ENCODE results near the gene SNORC.

The SNORC gene

GRCh38 chr2:232883116-232883721 is 13.2 kb downstream of the SNORC start:
- DNase-seq, result no peak

GRCh38 chr2:232884001-232884421 is 13.9 kb downstream of the SNORC start:
- DNase-seq, result no peak

- DNase-seq, result no peak
Measured at GRCh38 chr2:232884549-232885263, 14.6 kb downstream of the SNORC start.

GRCh38 chr2:232885264-232885961 is 15.3 kb downstream of the SNORC start:
- no peak for DNase-seq

- DNase-seq, result no peak
Measured at GRCh38 chr2:232886176-232886575, 16.1 kb downstream of the SNORC start.

GRCh38 chr2:232886632-232887031 is 16.6 kb downstream of the SNORC start:
- DNase-seq, result no peak

GRCh38 chr2:232887171-232887850 is 17.2 kb downstream of the SNORC start:
- DNase-seq, result no peak

- no peak for DNase-seq
Measured at GRCh38 chr2:232888099-232888836, 18.2 kb downstream of the SNORC start.

GRCh38 chr2:232888839-232889529 is 18.9 kb downstream of the SNORC start:
- DNase-seq, result no peak

- no peak for DNase-seq
Measured at GRCh38 chr2:232889876-232890401, 19.9 kb downstream of the SNORC start.

- no peak for DNase-seq
Measured at GRCh38 chr2:232890536-232890895, 20.5 kb downstream of the SNORC start.

- DNase-seq, result no peak
Measured at GRCh38 chr2:232890896-232891601, 21.0 kb downstream of the SNORC start.

GRCh38 chr2:232891621-232892071 is 21.6 kb downstream of the SNORC start:
- no peak for DNase-seq

GRCh38 chr2:232892221-232892620 is 22.2 kb downstream of the SNORC start:
- no peak for DNase-seq

- DNase-seq, result no peak
Measured at GRCh38 chr2:232892843-232893242, 22.8 kb downstream of the SNORC start.

- no peak for DNase-seq
Measured at GRCh38 chr2:232893834-232894233, 23.8 kb downstream of the SNORC start.

- no peak for DNase-seq
Measured at GRCh38 chr2:232894251-232894650, 24.2 kb downstream of the SNORC start.

GRCh38 chr2:232894746-232895145 is 24.7 kb downstream of the SNORC start:
- DNase-seq, result no peak

- DNase-seq, result no peak
Measured at GRCh38 chr2:232896111-232896510, 26.0 kb downstream of the SNORC start.

GRCh38 chr2:232896720-232897597 is 26.9 kb downstream of the SNORC start:
- no peak for DNase-seq
